Measurements from ENCODE around the gene C22orf15. TPM values are rescaled to one million over a fixed set of nuclear protein-coding genes. Genes with fewer than 3 reads are reported as not detected.

C22orf15 gene
- total RNA-seq, 1 donor from 2014 or later, result 1.4 TPM

Other genes with a start within 250 kb of the C22orf15 start
- gene IGLL1, start 182.7 kb upstream of the C22orf15 start, total RNA-seq, result not detected in 2 replicates
- gene DRICH1, start 130.7 kb upstream of the C22orf15 start, total RNA-seq, result 0.13 TPM in 1 of 2 replicates, not detected in the other
- gene RGL4, start 72.0 kb upstream of the C22orf15 start, total RNA-seq, result not detected in 2 replicates
- 2.6 TPM in 2 replicates for gene ZNF70, start 11.9 kb upstream of the C22orf15 start, total RNA-seq
- not detected in 2 replicates for gene VPREB3, start 8.6 kb upstream of the C22orf15 start, total RNA-seq
- 11.3 and 12.2 TPM in 2 replicates for gene CHCHD10, start 5.0 kb downstream of the C22orf15 start, total RNA-seq
- 4.5 and 9.9 TPM in 2 replicates for gene MMP11, start 9.9 kb downstream of the C22orf15 start, total RNA-seq
- 35.2 and 38.0 TPM in 2 replicates for gene SMARCB1, start 24.0 kb downstream of the C22orf15 start, total RNA-seq
- gene DERL3, start 76.0 kb downstream of the C22orf15 start, total RNA-seq, result 0.26 and 1.5 TPM in 2 replicates
- gene SLC2A11, start 94.9 kb downstream of the C22orf15 start, total RNA-seq, result 5.6 and 8.0 TPM in 2 replicates
- gene MIF, start 131.4 kb downstream of the C22orf15 start, total RNA-seq, result 204 and 418 TPM in 2 replicates
- 4.2 and 4.8 TPM in 2 replicates for gene GSTT2B, start 198.2 kb downstream of the C22orf15 start, total RNA-seq
- 0.99 and 1.7 TPM in 2 replicates for gene DDTL, start 203.9 kb downstream of the C22orf15 start, total RNA-seq
- gene DDT, start 211.5 kb downstream of the C22orf15 start, total RNA-seq, result 93.9 and 184 TPM in 2 replicates
- 0.35 and 1.5 TPM in 2 replicates for gene GSTT2, start 217.1 kb downstream of the C22orf15 start, total RNA-seq
- not detected in 2 replicates for gene GSTT4, start 242.5 kb downstream of the C22orf15 start, total RNA-seq
- gene CABIN1, start 248.3 kb downstream of the C22orf15 start, total RNA-seq, result 29.1 and 52.8 TPM in 2 replicates